Measurements from ENCODE around the gene KSR1. TPM values are rescaled to one million over a fixed set of nuclear protein-coding genes. Genes with fewer than 3 reads are reported as not detected.

KSR1 gene
- total RNA-seq, 3 donors from 2014 or later, result 14.1 to 36.4 (median 24.0) TPM

- no peaks in the 10 kb centered on the region for H3K4me1 ChIP-seq
- H3K4me3 ChIP-seq, result no peak overlapping the region
- intact Hi-C loops (cut with DNase I; ENCODE audit: low total_unique reads), result no loop called here
- H3K27ac ChIP-seq, result no peak overlapping the region
- no peaks in the 10 kb centered on the region for H3K36me3 ChIP-seq
- TF ChIP-seq POLR2A (IDR thresholded peaks at IDR 0.05), result no peak
- TF ChIP-seq CTCF (IDR thresholded peaks at IDR 0.05), result no peak
- TF ChIP-seq POLR2AphosphoS5 (IDR thresholded peaks at IDR 0.05), result no peak
- no peaks in the 10 kb centered on the region for H3K9me3 ChIP-seq
- no peaks in the 10 kb centered on the region for H3K27me3 ChIP-seq
- DNase-seq (ENCODE audit: low spot score in 2 of 2), result no peak
Measured at GRCh38 chr17:27547301-27547683, 91.0 kb downstream of the KSR1 start.

- peaks cover 3 to 4% of the 10 kb centered on the region in 2 donors for H3K4me1 ChIP-seq
- no peaks in the 10 kb centered on the region for H3K36me3 ChIP-seq
- intact Hi-C loops (cut with DNase I; ENCODE audit: low total_unique reads), result no loop called here
- DNase-seq (ENCODE audit: low spot score in 2 of 2), result no peak
- H3K27me3 ChIP-seq, result no peaks in the 10 kb centered on the region
- H3K27ac ChIP-seq, result no peak overlapping the region
- H3K4me3 ChIP-seq, result no peak overlapping the region
- no peaks in the 10 kb centered on the region for H3K9me3 ChIP-seq
- no peak for TF ChIP-seq POLR2AphosphoS5 (IDR thresholded peaks at IDR 0.05)
- TF ChIP-seq POLR2A (IDR thresholded peaks at IDR 0.05), result no peak
- TF ChIP-seq CTCF (IDR thresholded peaks at IDR 0.05), result no peak
Measured at GRCh38 chr17:27548369-27548768, 92.1 kb downstream of the KSR1 start.

DNA sequence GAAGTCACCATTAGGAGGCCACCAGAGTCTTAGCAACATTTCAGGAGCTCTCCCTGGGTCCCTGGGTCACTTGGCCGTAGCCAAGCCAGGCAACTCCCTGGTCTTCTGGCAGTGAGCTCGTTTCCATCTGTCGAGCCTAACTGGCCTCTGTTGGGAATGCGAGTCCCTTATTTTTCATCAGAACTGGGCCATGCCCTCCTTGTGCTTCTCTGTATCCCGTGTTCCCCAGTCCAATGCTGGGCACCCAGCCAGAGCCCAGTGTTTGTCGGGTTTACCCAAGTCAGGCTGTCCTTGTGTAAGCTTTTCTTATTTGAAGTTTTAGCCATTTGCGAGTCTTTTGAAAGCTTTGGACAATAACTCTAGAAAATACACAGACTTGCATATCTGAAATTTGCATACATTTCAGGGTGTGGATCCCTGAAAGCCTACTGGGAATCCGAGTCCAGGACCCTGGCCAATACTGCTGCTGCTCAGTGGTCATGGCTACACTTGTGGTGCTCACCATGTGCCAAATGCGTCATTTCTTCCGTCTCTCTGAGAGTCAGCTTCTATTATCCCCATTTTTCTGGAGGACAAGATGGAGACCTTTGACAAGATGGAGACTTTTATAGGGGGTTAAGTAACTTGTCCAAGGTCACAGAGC is 93.1 kb downstream of the KSR1 start:
- Histone ChIP-seq H3K27me3 (no peaks in the 10 kb centered on the region), H3K4me1 (peaks cover 6 to 7% of the 10 kb centered on the region in 2 donors), H3K27ac (no peak overlapping the region), H3K4me3 (no peak overlapping the region), H3K36me3 (no peaks in the 10 kb centered on the region), H3K9me3 (no peaks in the 10 kb centered on the region)
- TF ChIP-seq POLR2AphosphoS5 (IDR thresholded peaks at IDR 0.05), result no peak
- TF ChIP-seq POLR2A (IDR thresholded peaks at IDR 0.05), result no peak
- no peak for TF ChIP-seq CTCF (IDR thresholded peaks at IDR 0.05)
- intact Hi-C loops (cut with DNase I; ENCODE audit: low total_unique reads), result no loop called here
- DNase-seq (ENCODE audit: low spot score in 2 of 2), result no peak

DNA sequence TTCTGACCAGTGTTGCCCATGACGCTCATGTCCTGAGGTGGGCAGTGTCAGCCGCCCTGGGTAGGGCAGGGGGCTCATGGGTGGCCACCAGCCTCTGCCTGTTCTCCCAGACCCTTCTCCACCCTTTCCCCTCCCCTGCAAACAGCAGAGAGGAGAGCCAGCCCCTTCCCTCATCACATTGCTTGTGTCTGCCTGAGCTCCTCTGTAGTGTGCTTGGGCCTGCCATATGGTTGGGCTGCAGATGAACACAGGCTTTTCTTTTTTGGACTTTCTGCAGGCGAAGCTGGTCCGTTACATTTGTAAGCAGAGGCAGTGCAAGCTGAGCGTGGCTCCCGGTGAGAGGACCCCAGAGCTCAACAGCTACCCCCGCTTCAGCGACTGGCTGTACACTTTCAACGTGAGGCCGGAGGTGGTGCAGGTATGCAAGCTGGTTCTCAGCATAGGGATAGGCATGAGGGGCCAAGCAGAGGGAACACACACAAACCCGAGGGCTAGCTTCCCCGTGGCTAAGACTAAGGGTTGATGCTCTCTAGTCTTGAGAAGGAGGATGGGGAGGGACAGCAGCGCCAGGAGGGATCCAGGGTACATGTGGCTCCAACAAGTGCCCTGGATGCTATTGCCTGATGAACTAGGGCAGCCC is 94.2 kb downstream of the KSR1 start:
- H3K4me3 ChIP-seq, result no peak overlapping the region
- H3K27me3 ChIP-seq, result no peaks in the 10 kb centered on the region
- TF ChIP-seq CTCF (IDR thresholded peaks at IDR 0.05) (no peak), POLR2A (IDR thresholded peaks at IDR 0.05) (no peak), POLR2AphosphoS5 (IDR thresholded peaks at IDR 0.05) (no peak)
- intact Hi-C loops (cut with DNase I; ENCODE audit: low total_unique reads), result no loop called here
- DNase-seq (ENCODE audit: low spot score in 2 of 2), result no peak
- no peaks in the 10 kb centered on the region for H3K9me3 ChIP-seq
- H3K36me3 ChIP-seq, result no peaks in the 10 kb centered on the region
- H3K4me1 ChIP-seq, result peaks cover 6 to 7% of the 10 kb centered on the region in 2 donors
- no peak overlapping the region for H3K27ac ChIP-seq

GRCh38 chr17:27550974-27551505 is 94.8 kb downstream of the KSR1 start:
- Histone ChIP-seq H3K36me3 (no peaks in the 10 kb centered on the region), H3K4me3 (no peak overlapping the region), H3K4me1 (peaks cover 6 to 7% of the 10 kb centered on the region in 2 donors), H3K27ac (no peak overlapping the region), H3K27me3 (no peaks in the 10 kb centered on the region), H3K9me3 (no peaks in the 10 kb centered on the region)
- TF ChIP-seq POLR2A (IDR thresholded peaks at IDR 0.05) (no peak), POLR2AphosphoS5 (IDR thresholded peaks at IDR 0.05) (no peak), CTCF (IDR thresholded peaks at IDR 0.05) (no peak)
- no peak for DNase-seq (ENCODE audit: low spot score in 2 of 2)
- intact Hi-C loops (cut with DNase I; ENCODE audit: low total_unique reads), result no loop called here

Data from breast epithelium (tissue), 4 donors.